SU-DHL-6 (cell line): ENCODE results near the gene GUCA2B.

Experiments used
- CTCF ChIP-seq: fragments of 200-600 bp; sonication (generic); IDR thresholded peaks from one replicate; pipeline ENCODE4 v1.5.1; 2017; ENCODE audit warnings: antibody characterized with exemption, mild to moderate bottlenecking, low read length, moderate library complexity; ENCODE audit not compliant: insufficient read depth, poor library complexity, severe bottlenecking
- EZH2phosphoT487 ChIP-seq: fragments of 200-600 bp; sonication (generic), shearing (Covaris generic); conservative IDR thresholded peaks from 2 replicates; pipeline ENCODE4 v1.6.1; 2018; ENCODE audit warnings: mild to moderate bottlenecking, antibody characterized with exemption, low read length, moderate library complexity, mixed read lengths

DNA sequence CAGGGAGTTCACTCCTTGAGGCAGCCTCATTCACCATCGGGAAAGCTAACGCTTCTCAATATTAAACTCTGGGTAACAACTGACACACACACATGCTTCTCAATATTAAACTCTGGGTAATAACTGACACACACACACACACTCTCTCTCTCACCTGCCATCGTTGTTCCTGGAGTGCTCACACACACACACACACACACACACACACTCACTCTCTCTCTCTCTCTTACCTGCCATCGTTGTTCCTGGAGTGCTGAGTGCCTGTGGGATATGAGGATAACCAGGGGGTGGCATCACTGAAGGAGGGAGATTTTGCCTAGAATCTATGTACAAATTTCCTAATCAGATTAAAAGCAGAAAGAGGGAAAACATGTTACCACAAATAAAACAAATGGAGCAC, 28.5 kb downstream of the GUCA2B start:
- no peak for TF ChIP-seq CTCF
- TF ChIP-seq EZH2phosphoT487, result no peak
